ACC112 (cell line): ENCODE data around the gene WDR90.

ENCODE experiments used
- H2AFZ ChIP-seq: fragments of 200-600 bp; sonication (generic); one replicate; pipeline ENCODE4 v1.6.0; 2017; ENCODE audit warnings: antibody characterized with exemption, low read length; ENCODE audit not compliant: unreplicated experiment
- H3K27ac ChIP-seq: fragments of 200-600 bp; sonication (generic); 2 replicates; pipeline ENCODE4 v1.5.1; 2014; ENCODE audit warnings: low read depth, mild to moderate bottlenecking, antibody characterized with exemption, low read length, moderate library complexity
- H3K27me3 ChIP-seq: fragments of 200-600 bp; sonication (generic); 2 replicates; pipeline ENCODE4 v1.6.1; 2014; ENCODE audit warnings: mild to moderate bottlenecking, antibody characterized with exemption, low read length, moderate library complexity, mixed read lengths; ENCODE audit not compliant: insufficient read depth
- H3K36me3 ChIP-seq: fragments of 200-600 bp; sonication (generic); 2 replicates; pipeline ENCODE4 v1.6.1; 2016; ENCODE audit warnings: mild to moderate bottlenecking, antibody characterized with exemption, low read length, moderate library complexity, mixed read lengths; ENCODE audit not compliant: insufficient read depth
- H3K4me1 ChIP-seq: fragments of 200-600 bp; sonication (generic); one replicate; pipeline ENCODE4 v1.6.1; 2016; ENCODE audit warnings: low read length, mixed read lengths; ENCODE audit not compliant: insufficient read depth, unreplicated experiment, control insufficient read depth
- H3K4me3 ChIP-seq: fragments of 200-600 bp; sonication (generic); 2 replicates; pipeline ENCODE4 v1.5.1; 2014; ENCODE audit warnings: mild to moderate bottlenecking, low read depth, low read length
- H3K79me2 ChIP-seq: fragments of 200-600 bp; sonication (generic); one replicate; pipeline ENCODE4 v1.6.0; 2016; ENCODE audit warnings: low read length; ENCODE audit not compliant: control insufficient read depth, unreplicated experiment, insufficient read depth

The WDR90 gene

DNA sequence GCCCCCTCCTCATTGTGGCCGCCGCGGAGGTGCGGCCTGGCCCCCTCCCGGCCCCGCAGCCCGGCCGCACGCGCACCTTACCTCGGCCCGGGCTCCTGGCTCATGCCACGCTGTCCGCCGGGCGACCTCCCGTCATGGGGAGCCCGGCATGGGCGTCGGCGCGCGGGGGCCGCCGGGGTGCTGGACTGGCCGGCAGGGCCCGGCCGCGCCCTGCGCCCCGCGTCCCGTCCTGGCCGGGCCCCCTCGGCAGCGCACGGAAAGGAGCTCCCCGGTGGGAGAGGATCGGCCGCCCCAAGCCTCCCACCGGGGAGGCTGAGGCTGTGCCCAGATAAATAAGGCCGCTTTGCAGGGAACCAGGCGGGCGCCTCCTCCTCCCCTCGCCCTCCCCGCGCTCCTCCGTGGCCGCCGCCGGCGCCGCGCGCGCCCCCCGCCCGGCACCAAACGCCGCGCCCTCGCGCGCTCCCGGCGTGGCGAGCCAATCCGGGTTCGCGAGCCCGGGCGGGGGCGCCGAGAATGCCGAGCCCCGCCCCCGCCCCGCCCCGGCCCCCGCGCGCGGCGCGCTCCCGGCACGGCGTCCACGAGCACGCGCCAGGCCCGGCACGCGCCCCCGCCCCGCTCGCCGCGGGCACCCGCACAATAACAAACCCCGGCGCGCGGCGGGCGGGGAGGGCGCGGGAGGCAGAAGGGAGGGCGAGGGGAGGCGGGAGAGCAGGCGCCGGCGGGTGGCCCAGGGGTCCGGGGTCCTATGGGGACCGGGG, 56.4 kb downstream of the WDR90 start, which contains the start of gene FBXL16:
Gene FBXL16, minus strand, starts transcription at position 371 of the 758 bp plus-strand sequence. CDS start 8,396 bp downstream, outside the sequence.
- H3K27me3 ChIP-seq: peaks cover 75% of the 10 kb centered on the region
- no peak within 1 kb of the TSS; the same call in 1 of the 2 replicates for H3K4me3 ChIP-seq
- peaks cover 10% of the 10 kb centered on the region for H3K4me1 ChIP-seq
- H3K27ac ChIP-seq: no peak within 1 kb of the TSS
- H3K36me3 ChIP-seq: no peaks in the 10 kb centered on the region
- no peaks in the 10 kb centered on the region for H3K79me2 ChIP-seq
- H2AFZ ChIP-seq: no peak within 1 kb of the TSS

- Histone ChIP-seq H3K36me3 (no peaks in the 10 kb centered on the region), H3K4me3 (no peak overlapping the region), H2AFZ (no peak overlapping the region), H3K4me1 (peaks cover 10% of the 10 kb centered on the region), H3K27me3 (peaks cover 74% of the 10 kb centered on the region), H3K27ac (no peak overlapping the region), H3K79me2 (no peaks in the 10 kb centered on the region)
Observed at GRCh38 chr16:706189-707061, 57.3 kb downstream of the WDR90 start.

DNA sequence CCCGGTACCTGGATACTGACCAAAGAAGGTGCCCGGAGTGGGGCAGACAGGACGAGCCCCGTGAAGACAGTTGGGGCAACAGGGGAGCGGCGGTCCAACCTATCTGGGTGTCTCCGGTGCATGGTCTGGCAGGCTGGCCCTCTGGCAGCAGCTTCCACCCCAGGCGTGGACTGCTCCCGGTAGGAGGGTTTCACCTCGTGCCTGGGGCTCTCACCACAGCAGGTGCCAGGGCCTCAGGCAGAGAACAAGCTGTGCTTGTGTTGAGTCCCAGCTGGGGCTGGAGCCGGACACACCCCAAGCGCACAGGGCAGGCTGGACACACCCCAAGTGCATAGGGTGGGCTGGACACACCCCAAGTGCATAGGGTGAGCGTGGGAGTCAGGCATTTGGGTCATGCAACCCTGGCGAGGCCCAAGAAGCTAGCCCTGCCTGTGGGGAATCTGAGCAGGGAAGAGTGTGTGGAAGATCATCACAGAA, 57.9 kb downstream of the WDR90 start:
- no peak overlapping the region for H3K27ac ChIP-seq
- peaks cover 10% of the 10 kb centered on the region for H3K4me1 ChIP-seq
- no peaks in the 10 kb centered on the region for H3K79me2 ChIP-seq
- no peak overlapping the region for H2AFZ ChIP-seq
- peaks cover 67% of the 10 kb centered on the region for H3K27me3 ChIP-seq
- H3K36me3 ChIP-seq: no peaks in the 10 kb centered on the region
- H3K4me3 ChIP-seq: no peak overlapping the region

GRCh38 chr16:708019-708418, 58.9 kb downstream of the WDR90 start:
- H3K79me2 ChIP-seq: no peaks in the 10 kb centered on the region
- H3K4me1 ChIP-seq: peaks cover 10% of the 10 kb centered on the region
- no peak overlapping the region for H3K4me3 ChIP-seq
- H3K27ac ChIP-seq: no peak overlapping the region
- H3K36me3 ChIP-seq: no peaks in the 10 kb centered on the region
- peaks cover 58% of the 10 kb centered on the region for H3K27me3 ChIP-seq
- H2AFZ ChIP-seq: no peak overlapping the region

GRCh38 chr16:708959-709358, 59.8 kb downstream of the WDR90 start:
- Histone ChIP-seq H3K4me3 (no peak overlapping the region), H2AFZ (no peak overlapping the region), H3K27ac (no peak overlapping the region), H3K4me1 (peaks cover 10% of the 10 kb centered on the region), H3K27me3 (peaks cover 48% of the 10 kb centered on the region), H3K79me2 (no peaks in the 10 kb centered on the region), H3K36me3 (no peaks in the 10 kb centered on the region)

GRCh38 chr16:709566-710499, 60.7 kb downstream of the WDR90 start:
- Histone ChIP-seq H2AFZ (no peak overlapping the region), H3K27me3 (peaks cover 40% of the 10 kb centered on the region), H3K27ac (no peak overlapping the region), H3K79me2 (no peaks in the 10 kb centered on the region), H3K4me3 (no peak overlapping the region), H3K36me3 (no peaks in the 10 kb centered on the region), H3K4me1 (peaks cover 14% of the 10 kb centered on the region)

DNA sequence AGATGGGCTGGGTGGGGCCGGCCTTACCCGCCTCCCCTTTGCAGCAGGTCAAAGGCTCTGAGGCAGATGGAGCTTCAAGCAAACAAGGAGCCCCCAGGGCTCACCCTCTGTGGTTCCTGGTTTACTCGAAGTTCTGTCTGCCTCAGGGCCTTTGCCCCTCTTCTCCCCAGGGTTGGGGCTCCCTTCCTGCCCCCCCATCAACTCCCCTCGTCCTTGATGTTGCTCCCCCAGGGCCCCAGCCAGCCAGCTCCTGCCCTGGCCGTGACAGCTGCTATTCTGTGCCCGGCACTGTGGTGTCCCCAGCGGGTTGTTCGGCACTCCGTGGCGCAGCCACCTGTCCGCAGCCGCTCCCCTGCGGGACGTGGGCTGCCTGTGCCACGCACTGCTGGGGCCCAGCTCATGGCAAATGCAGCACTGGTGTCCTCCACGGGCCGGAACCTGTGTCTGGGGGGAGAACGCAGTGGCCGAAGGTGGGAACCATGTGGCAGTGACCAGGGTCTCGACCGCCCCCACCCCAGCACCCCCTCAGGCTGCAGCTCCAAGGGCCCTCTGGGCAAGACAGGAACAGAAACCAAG, 61.4 kb downstream of the WDR90 start:
- Histone ChIP-seq H3K27ac (no peak overlapping the region), H3K79me2 (no peaks in the 10 kb centered on the region), H3K4me1 (peaks cover 14% of the 10 kb centered on the region), H3K36me3 (no peaks in the 10 kb centered on the region), H3K4me3 (no peak overlapping the region), H2AFZ (no peak overlapping the region), H3K27me3 (peaks cover 36% of the 10 kb centered on the region)

GRCh38 chr16:711084-711483, 61.9 kb downstream of the WDR90 start:
- no peaks in the 10 kb centered on the region for H3K79me2 ChIP-seq
- H3K4me1 ChIP-seq: peaks cover 14% of the 10 kb centered on the region
- H2AFZ ChIP-seq: no peak overlapping the region
- no peaks in the 10 kb centered on the region for H3K36me3 ChIP-seq
- H3K27ac ChIP-seq: no peak overlapping the region
- H3K27me3 ChIP-seq: peaks cover 35% of the 10 kb centered on the region
- no peak overlapping the region for H3K4me3 ChIP-seq

DNA sequence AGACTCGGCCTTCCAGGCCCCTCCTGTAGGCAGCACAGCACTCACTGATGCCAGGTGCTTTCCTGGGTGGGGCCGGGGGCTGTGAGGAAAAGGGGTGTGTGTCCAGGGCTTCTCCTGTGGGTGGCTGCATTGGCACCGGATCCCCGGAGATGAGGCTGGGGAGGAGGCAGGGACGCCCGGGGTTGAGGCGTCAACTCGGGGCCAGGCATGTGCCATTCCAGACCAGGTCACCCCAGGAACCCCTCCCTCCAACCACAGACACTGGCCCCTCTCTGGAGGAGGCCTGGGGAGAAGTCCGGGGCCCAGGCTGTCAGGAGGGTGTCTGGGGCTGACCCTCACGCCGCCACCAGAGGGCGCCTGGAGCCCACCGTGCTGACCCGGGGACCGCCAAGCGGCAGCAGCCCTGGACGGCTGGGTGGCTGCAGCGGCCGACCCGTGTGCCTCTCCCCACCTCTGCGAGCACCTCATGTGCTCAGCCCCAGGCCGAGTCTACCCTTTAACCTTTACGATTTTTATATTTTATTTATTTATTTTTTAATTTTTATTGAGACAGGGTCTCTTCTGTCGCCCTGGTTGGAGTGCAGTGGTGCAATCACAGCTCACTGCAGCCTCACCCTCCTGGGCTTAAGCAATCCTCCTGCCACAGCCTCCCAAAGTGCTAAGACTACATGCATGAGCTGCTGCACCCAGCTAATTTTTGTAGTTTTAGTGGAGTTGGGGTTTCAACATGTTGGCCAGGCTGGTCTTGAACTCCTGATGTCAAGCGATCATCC, 62.6 kb downstream of the WDR90 start:
- Histone ChIP-seq H3K27me3 (peaks cover 29% of the 10 kb centered on the region), H3K27ac (no peak overlapping the region), H2AFZ (no peak overlapping the region), H3K4me3 (no peak overlapping the region), H3K36me3 (no peaks in the 10 kb centered on the region), H3K79me2 (no peaks in the 10 kb centered on the region), H3K4me1 (peaks cover 19% of the 10 kb centered on the region)
